Sciatic nerve (tissue), 2 donors: ENCODE data around the gene TTC38. TPM values are rescaled to one million over a fixed set of nuclear protein-coding genes. Genes with fewer than 3 reads are reported as not detected.
A peak's percentile ranks its signal among the peaks of the same experiment; 100 is the strongest.
"Not testable (repeated sequence)": the region's sequence is repeated elsewhere in the genome, so short reads cannot be mapped to it uniquely, and the experiment has no call there.

ENCODE experiments used
- ATAC-seq: fragments of 200-7000 bp; cut with Tn5 transposase; one replicate; pipeline ENCODE4 v1.9.1; 2020; ENCODE audit warnings: mild to moderate bottlenecking, moderate library complexity
- DNase-seq: peaks from one replicate; pipeline ENCODE4 v3.0.0-alpha.2; 2020; ENCODE audit warnings: low spot score
- intact Hi-C: fragments of 100-400 bp; cut with DNase I; formaldehyde crosslinking; loops from one replicate; pipeline ENCODE4 v1.14.2; 2022
- total RNA-seq: library from RNA; stranded (reverse); fragmentation: NEBNext Ultra II Directional; extraction: Animal tissue kit (Norgen Biotek cat#: 25700); gene quantifications from one replicate; pipeline ENCODE4 v1.2.1, GENCODE V29; 2021
- donor health status: DM: no; HTN: no; CAD: no.
- donor health status: DM: no; HTN: no; CAD: no.

TTC38 gene
- total RNA-seq, 1 donor from 2014 or later = 25.7 TPM

- intact Hi-C loops = no loop called here
- ATAC-seq = no peak
- DNase-seq = no peak
Measured at GRCh38 chr22:46242076-46242475, 25.7 kb upstream of the TTC38 start.

GRCh38 chr22:46244771-46245170 lies 23.0 kb upstream of the TTC38 start:
- intact Hi-C loops = no loop called here
- ATAC-seq = no peak
- no peak for DNase-seq

DNA sequence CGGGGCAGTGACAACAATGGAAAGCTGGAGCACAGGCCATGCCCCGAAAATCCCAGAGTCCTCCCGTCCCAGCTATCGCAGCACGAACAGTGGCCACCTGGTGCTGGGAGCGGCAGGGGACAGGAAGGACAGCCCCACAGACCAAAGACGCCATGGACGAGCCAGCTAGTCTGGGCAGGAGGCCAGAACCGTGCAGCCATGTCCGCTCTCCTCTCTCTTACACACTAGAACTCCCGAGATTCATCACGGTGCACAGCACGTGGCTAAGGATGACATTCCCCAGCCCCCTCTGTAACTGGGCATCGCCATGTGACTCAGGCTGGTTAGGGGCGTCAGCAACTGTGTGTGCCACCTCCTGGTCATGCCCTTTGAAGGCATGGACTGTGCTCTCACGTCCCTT lies 22.3 kb upstream of the TTC38 start:
- ATAC-seq (peak; percentile 52), DNase-seq (no peak)
- intact Hi-C loops = no loop called here

DNA sequence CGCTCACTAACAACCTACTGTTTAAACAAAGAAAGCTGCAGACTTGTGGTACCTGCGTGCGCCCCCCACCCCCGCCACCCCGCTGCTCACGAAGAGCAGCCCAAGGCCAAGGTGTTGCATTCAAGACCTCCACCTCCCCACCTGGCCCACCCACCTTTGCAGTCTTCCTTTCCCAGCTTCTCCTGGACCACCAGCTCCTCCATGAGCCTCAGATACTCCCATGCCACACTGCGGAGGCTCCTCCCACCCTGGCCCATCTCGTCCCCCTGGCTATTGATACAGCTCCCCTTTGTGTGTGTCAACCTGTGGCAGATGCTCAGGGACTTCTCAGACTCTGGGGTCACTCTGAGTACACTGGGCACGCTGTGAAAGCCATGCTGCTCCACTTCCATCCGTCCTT lies 21.6 kb upstream of the TTC38 start:
- DNase-seq (no peak), ATAC-seq (no peak)
- intact Hi-C loops = no loop called here

- intact Hi-C loops = no loop called here
- DNase-seq (no peak), ATAC-seq (no peak)
Measured at GRCh38 chr22:46247443-46247975, 20.3 kb upstream of the TTC38 start.

GRCh38 chr22:46250035-46250782 lies 17.6 kb upstream of the TTC38 start, which contains the start of gene CDPF1:
Gene CDPF1 (minus strand): TSS chr22:46250293. CDS start chr22:46248284, 2,009 bp downstream.
- ATAC-seq (peak; percentile 95), DNase-seq (peak; percentile 95)
- intact Hi-C loops = no loop called here

DNA sequence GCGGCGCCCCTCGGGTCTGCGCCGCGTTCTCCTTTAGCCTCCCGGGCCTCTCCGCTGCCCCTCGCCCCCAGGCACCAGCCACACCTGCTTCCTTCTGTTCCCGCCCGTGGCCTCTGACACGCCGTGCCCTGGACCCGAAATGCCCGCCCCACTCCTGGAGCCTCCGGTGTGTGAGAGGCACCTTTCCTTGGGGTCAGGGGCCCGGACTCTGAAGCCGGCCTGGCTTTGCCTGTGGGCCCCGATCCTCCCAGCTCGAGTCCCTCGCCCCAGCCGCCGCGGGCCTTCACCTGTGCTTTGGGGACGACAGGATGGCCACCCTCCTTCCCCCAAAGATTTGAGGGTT lies 17.1 kb upstream of the TTC38 start:
- ATAC-seq = peak; percentile 16

GRCh38 chr22:46251266-46251665 lies 16.5 kb upstream of the TTC38 start:
- ATAC-seq (no peak), DNase-seq (no peak)
- intact Hi-C loops = no loop called here

More for the DNA sequence above, 17.1 kb upstream of the TTC38 start:
- DNase-seq = peak; percentile 65
- intact Hi-C loops = no loop called here

GRCh38 chr22:46251816-46252380 lies 15.9 kb upstream of the TTC38 start:
- no peak for ATAC-seq
- intact Hi-C loops = no loop called here
- DNase-seq = no peak

DNA sequence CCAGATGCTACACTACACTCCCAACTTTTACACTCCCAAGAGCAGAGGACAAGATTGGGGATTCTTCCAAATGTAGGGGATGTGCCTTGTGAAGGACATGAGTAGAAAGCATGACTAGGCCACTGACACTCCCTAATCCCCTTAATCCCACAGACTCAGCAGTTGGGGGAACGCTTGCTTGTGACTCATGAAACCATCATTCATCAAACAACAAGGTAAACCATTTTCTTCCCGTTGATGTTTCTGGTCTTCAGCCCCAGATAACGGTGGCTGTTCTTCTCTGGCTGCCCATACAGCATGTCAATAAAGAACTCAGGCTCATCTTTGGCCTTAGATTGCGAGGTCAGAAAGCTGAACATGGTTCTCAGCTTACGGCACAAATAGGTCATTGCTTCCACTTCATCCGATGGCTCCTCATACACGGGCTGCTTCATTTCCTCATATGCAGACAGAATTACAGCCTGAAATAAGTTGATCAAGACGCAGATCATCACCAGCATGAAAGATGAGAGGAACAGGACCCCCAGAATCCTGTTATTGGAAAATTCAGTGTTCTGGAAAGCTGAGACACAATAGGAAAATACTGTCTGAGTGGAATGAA lies 11.3 kb upstream of the TTC38 start:
- DNase-seq (no peak), ATAC-seq (no peak)
- intact Hi-C loops = no loop called here

DNA sequence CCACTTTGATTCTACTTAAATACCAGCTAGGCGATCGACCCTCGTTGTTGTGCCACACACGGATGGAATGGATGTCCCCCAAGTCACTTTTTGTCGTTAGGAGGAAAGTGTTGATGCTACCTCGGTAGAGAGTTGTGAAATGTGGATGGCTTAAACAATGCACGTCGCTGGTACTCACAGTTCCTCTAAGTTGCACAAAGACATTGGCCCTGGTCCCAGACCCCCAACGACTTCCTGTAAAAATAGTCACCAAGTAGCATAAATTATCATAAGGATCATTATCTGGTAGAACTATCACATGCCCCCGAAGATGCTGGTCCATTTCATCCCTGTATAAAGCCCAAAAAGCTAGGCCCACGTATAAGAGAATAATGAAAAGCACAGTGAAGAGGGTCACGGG lies 8.4 kb upstream of the TTC38 start:
- intact Hi-C loops = no loop called here
- DNase-seq = no peak
- ATAC-seq = no peak

DNA sequence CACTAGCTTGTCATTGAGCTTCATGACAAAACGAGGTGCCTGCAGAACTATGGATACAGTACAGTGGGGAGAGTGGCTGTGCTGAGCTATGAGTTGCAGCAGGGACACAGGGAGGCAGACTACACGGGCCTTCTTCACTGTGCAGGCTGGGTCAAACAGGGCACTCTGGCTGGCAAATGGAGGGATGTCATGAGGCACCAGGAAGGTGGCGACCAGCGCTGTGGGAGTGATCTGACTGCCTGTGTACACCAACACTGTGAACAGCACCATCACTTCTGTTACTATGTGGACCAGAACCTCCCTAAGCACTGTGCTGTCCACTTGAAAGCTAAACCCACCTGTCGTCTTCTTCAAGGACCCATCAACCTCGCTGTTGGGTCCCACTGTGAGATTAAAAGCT lies 7.8 kb upstream of the TTC38 start:
- no peak for DNase-seq
- intact Hi-C loops = no loop called here
- ATAC-seq = no peak

DNA sequence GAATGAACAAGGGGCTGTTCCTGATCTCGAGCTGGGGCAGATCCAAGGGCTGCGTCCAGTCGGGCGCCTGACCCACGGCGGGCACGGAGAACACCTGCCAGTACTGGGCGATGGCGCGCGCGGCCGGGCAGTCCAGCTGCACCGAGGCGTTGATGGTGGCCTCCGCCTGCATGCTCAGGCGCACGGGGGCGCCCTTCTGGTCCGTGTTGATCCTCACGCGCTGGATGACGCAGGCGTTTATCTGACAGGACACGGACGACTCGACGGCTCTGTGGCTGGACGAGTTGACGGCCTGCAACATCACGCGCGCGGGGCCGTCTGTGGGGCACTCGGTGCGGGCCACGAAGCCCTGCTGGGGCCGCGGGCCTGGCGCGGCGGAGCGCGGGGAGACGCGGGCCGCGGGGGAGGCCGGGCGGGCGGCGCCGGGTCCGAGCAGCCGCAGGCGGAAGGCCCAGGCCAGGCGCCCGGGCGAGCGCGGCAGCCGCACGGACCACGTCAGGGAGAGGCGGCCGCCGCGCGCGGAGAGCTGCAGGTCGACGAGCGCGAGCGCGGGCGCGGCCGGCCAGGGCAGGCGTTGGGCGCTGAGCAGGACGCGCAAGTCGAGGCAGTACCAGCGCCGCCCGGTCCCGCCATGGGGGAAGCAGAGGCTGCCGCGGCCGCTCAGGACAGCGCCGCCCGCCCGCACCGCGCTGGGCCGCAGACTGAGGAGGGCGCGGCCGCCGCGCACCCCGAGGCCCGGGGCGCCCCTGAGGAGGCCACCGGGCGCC lies 5.2 kb upstream of the TTC38 start:
- ATAC-seq = peak; percentile 77
- intact Hi-C loops = no loop called here
- DNase-seq = peak; percentile 77

GRCh38 chr22:46263216-46263590 lies 4.6 kb upstream of the TTC38 start, which contains the start of gene PKDREJ:
Gene PKDREJ (minus strand): TSS chr22:46263343. CDS start chr22:46263322, 21 bp downstream.
- ATAC-seq = no peak
- DNase-seq = no peak
- intact Hi-C loops = no loop called here

GRCh38 chr22:46264520-46264919 lies 3.3 kb upstream of the TTC38 start:
- DNase-seq, ATAC-seq, intact Hi-C loops: not testable (repeated sequence)

DNA sequence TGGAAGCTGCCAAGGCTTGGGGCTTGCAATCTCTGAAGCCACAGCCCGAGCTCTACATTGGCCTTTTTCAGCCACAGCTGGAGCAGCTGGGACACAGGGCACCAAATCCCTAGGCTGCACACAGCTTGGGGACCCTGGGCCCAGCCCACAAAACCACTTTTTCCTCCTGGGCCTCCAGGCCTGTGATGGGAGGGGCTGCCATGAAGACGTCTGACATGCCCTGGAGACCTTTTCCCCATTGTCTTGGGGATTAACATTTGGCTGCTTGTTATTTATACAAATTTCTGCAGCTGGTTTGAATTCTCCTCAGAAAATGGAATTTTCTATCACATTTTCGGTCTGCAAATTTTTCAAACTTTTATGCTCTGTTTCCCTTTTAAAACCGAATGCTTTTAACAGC lies 2.2 kb upstream of the TTC38 start:
- intact Hi-C loops, ATAC-seq, DNase-seq: not testable (repeated sequence)

- no peak for ATAC-seq
- DNase-seq = peak; percentile 30
- intact Hi-C loops = no loop called here
Measured at GRCh38 chr22:46269564-46269963, 1.8 kb downstream of the TTC38 start.

DNA sequence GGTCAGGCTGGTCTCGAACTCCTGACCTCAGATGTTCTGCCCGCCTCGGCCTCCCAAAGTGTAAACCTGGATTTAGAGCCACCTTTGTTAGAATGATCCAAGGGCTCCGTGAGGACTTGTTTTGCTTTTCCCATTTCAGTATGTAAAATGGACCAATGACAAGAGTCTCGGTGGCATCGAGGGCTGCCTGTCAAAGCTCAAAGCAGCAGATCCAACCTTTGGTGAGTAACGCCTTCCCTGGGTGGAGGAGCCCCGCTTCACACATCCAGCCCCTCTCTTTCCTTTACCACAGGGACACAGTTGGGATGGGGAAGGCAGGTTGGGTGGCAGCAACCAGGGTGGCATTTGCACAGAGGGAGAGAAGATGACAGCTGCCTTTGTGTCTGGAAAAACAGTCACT lies 4.4 kb downstream of the TTC38 start:
- ATAC-seq (no peak), DNase-seq (no peak)
- intact Hi-C loops = no loop called here

DNA sequence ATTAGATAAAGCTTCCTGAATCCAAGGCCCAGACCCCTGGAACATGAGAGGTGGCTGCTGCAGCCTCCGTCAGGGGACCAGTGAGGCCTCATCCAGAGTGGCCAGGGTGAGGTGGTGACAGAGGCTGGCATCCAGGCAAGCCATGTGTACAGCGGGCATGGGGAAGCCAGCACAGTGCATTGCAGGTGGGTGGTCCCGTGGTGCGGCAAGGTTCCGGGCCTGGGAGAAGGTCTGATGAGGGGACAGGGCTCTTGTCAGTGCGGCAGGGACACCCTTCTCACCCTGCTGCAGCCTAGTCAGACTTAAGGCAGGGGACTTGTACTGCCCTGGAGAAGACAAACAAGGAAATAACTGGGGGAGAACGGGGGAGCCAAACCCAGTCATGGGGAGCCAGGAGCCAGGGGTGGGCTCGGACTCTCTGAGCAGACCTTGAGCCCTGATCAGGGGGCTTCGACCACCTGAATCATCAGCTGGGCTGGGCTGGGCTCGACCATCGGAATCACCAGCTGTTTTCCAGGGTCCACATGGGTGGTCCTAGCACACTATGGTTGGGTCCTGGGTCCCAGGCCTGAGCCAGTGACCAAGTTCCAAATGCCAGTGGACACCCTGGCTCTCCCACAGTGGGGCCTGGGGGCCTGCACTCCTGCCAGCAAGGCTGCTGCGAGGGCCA lies 5.1 kb downstream of the TTC38 start:
- intact Hi-C loops = no loop called here

More for the DNA sequence above, 5.1 kb downstream of the TTC38 start:
- no peak for DNase-seq
- no peak for ATAC-seq
